Measurements from ENCODE around the gene RPL13.
A peak's percentile ranks its signal among the peaks of the same experiment; 100 is the strongest.

RPL13 gene

GRCh38 chr16:89541792-89542191 is 18.7 kb upstream of the RPL13 start:
- H3K4me3 ChIP-seq (ENCODE audit: low read length) = no peak overlapping the region
- DNase-seq (ENCODE audit: low read depth, low spot score) = no peak

GRCh38 chr16:89544113-89544512 is 16.4 kb upstream of the RPL13 start:
- no peak overlapping the region for H3K4me3 ChIP-seq (ENCODE audit: low read length)

DNA sequence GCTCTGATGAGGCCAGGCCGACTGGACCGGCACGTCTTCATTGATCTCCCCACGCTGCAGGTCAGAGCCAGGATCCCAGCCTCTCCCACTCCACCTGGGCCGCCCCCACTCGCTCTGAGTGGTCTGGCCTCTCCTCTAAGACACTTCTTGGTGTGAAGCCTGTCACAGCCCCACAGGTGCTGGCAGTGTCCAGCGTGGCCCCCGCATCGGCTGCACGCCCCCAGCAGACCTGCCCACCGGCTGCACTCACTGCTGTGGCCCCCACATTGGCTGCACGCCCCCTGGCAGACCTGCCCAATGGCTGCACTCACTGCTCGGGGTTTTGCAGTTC is 15.8 kb upstream of the RPL13 start:
- no peak overlapping the region for H3K4me3 ChIP-seq (ENCODE audit: low read length)
- DNase-seq (ENCODE audit: low read depth, low spot score) = no peak

More at GRCh38 chr16:89544113-89544512, 16.4 kb upstream of the RPL13 start:
- DNase-seq (ENCODE audit: low read depth, low spot score) = no peak

DNA sequence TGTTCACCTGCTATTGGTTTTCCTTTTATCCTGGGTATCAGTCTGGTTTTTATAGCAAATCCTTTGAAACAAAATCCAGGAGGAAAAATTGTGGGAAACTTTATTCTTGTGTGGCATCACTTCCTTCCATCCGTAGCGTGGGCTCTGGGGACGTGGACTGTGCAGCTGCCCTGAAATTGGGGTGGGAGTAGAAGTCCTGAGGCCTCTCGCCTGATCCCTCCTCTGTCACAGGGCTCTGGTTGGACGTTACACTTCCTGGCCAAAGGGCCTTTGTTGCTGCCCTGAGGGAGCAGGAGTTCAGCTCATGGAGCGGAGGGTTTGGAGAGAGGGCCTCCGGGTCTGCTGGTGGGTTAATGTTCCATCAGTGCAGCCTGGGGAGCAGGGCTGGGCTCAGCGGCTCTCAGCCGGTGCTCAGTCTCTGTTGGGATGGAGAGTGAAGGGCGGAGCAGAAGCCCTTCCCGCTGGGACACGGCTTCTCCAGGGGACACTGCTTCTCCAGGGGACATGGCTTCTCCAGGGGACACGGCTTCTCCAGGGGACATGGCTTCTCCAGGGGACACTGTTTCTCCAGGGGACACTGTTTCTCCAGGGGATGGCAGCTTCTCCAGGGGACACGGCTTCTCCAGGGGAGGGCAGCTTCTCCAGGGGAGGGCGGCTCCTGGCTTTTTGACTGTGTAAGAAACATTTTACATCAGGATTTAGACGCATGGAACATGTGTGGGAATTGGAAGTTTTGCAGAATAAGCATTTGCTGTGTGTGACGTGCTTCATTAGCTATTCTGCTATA is 15.2 kb upstream of the RPL13 start:
- no peak overlapping the region for H3K4me3 ChIP-seq (ENCODE audit: low read length)
- DNase-seq (ENCODE audit: low read depth, low spot score) = no peak

DNA sequence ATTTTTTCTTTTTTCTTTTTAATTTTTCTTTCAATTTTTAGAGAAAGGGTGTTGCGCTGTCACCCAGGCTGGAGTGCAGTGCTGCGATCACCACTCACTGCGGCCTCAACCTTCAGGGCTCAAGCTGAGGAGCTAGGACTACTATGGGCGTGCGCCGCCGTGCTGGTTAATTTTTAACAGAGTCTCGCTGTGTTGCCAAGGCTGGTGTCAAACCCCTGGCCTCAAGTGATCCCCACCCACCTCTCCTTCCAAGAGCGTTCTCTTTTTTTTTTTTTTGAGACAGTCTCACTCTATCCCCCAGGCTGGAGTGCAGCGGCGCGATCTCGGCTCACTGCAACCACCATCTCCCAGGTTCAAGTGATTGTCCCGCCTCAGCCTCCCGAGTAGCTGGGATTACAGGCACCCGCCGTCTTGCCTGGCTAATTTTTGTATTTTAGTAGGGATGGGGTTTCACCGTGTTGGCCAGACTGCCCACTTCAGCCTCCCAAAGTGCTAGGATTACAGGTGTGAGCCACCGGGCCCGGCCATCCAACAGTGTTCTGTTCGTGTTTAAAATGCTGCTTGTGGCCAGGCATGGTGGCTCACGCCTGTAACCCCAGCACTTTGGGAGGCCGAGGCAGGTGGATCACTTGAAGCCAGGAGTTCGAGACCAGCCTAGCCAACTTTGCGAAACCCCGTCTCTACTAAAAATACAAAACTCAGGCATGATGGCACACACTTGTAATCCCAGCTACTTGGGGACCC is 14.5 kb upstream of the RPL13 start:
- no peak overlapping the region for H3K4me3 ChIP-seq (ENCODE audit: low read length)
- no peak for DNase-seq (ENCODE audit: low read depth, low spot score)

DNA sequence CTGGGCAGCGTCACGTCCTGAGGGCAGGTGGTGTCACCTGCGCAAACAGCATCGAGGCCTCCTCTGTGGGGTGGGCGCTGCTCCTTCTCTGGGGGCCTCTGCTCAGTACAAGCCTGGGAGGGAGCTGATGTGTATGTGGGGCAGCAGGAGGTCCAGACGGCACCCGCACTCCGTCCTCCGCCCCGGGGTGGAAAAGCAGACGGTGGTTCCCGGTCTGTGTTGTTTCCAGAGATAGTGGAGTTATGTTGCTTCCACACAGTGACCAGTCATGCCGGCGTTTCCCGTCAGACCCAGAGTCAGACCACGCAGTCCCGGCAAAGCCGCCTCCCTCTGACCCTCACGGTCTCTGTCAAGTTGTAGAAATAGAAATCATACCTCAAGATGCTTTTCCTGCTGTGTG is 13.7 kb upstream of the RPL13 start:
- DNase-seq (ENCODE audit: low read depth, low spot score) = no peak
- H3K4me3 ChIP-seq (ENCODE audit: low read length) = no peak overlapping the region

DNA sequence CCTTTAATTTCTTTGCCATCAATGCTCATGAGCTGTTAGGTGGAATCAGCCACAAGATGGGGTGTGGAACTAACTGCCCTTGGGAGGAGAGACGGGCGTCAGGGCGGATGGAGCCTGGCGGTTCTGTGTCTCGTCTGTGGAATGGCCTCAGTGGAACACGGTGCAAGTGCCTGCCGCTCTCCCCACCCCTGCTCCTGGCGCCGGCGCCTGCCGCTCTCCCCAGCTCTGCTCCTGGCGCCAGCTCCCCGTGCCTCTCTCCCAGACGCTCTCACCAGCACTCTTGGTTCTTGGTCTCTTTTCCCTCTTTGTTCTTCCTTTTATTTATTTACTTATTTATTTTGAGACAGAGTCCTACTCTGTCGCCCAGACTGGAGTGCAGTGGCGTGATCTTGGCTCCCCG is 13.2 kb upstream of the RPL13 start:
- no peak overlapping the region for H3K4me3 ChIP-seq (ENCODE audit: low read length)
- no peak for DNase-seq (ENCODE audit: low read depth, low spot score)

- DNase-seq (ENCODE audit: low read depth, low spot score) = no peak
- H3K4me3 ChIP-seq (ENCODE audit: low read length) = no peak overlapping the region
Observed at GRCh38 chr16:89547860-89548259, 12.6 kb upstream of the RPL13 start.

DNA sequence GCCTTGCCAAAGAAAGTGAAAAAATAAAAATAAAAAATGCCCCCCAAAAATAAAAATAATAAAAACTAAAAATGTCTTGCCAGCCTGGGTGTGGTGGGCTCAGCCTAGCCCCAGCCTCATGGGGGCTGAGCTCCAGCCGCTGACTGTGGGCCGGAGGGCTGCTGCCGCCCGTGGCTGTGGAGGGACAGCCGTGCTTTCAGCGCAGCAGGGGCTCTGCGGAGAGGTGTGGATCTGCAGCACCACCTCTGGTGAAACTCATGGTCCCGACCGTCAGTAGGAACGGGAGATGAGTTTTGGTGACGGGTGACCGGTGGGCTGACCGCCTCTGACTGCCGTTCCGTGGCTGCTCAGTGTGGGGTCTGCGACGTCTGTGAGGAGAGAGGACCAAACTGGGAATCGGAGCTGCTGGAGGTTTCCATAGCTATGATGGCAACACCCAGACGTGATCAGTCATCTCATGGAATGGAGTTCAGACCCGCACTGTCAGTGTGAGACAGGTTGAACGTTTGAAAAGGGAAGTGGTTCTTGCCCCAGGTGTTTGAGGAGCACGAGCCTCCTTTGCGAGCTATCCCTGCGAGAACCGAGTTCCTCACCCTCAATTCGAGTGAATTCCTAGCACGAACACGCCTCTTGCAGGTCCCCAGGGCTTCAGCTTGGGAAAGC is 12.0 kb upstream of the RPL13 start:
- H3K4me3 ChIP-seq (ENCODE audit: low read length) = no peak overlapping the region
- no peak for DNase-seq (ENCODE audit: low read depth, low spot score)

DNA sequence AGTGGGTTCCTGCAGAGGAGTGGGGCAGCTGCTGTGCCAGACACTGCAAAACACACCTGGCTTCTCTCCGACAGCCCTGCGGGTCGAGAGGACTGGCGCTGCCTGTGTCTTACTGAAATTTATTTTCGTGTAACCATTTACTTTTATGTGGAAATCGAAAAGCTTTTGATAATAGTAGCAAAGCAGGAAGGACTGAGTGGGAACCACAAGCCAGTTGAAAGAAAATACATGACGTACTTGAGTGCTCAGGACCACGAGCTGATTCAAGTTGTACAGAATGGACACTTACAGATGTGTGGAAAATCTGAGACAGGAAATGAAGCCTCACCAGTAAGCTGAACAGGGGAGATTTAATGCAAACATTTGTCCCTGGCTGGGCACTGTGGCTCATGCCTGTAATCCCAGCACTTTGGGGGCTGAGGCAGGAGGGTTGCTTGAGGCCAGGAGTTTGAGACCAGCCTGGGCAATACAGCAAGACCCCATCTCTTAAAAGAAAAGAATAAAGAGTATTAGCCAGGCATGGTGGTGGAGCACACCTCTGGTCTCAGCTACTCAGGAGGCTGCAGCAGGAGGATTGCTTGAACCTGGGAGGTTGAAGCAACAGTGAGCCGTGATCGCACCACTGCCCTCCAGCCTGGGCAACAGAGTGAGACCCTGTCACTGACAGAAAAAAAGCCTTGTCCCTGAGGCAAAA is 11.3 kb upstream of the RPL13 start:
- H3K4me3 ChIP-seq (ENCODE audit: low read length) = no peak overlapping the region
- peak; percentile 85 for DNase-seq (ENCODE audit: low read depth, low spot score)

DNA sequence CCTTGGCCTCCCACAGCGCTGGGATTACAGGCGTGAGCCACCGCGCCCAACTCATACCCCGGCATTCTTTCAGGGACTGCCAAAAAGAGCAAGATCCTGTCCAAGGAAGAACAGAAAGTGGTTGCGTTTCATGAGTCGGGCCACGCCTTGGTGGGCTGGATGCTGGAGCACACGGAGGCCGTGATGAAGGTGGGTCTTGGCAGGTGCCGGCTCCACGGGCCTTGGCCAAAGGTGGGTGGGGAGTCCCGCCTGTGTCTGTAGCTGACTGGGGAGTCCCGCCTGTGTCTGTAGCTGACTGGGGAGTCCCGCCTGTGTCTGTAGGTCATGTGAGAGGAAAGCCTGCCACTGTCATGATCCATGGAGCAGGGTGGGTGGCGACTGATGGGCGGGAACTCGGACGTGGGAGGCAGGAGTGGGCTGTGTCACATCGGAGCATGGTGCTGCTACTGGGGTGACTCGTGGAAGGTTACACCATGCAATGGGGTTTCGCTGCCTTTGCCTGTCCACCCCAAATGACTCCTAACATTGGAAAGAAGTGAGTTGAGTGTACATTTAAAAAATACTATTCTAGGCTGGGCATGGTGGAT is 10.0 kb upstream of the RPL13 start:
- DNase-seq (ENCODE audit: low read depth, low spot score) = no peak
- no peak overlapping the region for H3K4me3 ChIP-seq (ENCODE audit: low read length)

DNA sequence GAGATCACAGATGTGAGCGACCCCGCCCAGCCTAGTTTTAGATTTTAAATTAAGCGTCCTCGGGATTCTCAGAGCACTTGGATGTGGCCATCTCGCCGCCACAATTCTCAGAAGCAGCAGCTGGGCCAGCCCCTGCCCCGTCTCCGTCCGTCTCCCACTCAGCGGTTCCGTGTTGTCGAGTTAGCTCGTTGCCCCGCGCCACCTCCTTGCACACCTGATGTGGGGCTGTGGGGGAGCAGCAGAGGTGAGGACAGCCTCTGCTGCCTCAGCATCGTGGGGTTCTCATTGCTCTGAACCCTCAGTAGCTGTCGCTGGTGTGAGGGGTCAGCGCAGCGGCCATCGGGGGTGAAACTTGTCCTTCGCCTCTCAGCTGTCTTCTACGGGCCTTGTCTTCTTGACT is 8.2 kb upstream of the RPL13 start:
- no peak for DNase-seq (ENCODE audit: low read depth, low spot score)
- H3K4me3 ChIP-seq (ENCODE audit: low read length) = no peak overlapping the region

GRCh38 chr16:89552913-89553312 is 7.6 kb upstream of the RPL13 start:
- no peak overlapping the region for H3K4me3 ChIP-seq (ENCODE audit: low read length)
- DNase-seq (ENCODE audit: low read depth, low spot score) = no peak

DNA sequence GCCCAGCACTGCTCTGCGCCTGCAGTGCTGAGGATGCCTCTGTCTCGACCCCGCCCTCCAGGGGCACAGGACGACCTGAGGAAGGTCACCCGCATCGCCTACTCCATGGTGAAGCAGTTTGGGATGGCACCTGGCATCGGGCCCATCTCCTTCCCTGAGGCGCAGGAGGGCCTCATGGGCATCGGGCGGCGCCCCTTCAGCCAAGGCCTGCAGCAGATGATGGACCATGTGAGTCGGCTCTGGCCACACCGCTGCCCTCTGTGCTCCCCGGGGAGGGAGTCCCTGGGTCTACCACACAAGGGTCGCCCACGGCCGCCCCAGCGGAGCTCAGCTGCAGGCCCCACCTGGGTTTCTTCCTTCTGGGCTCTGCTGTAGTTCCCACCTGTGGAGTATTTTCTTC is 6.7 kb upstream of the RPL13 start:
- DNase-seq (ENCODE audit: low read depth, low spot score) = no peak
- no peak overlapping the region for H3K4me3 ChIP-seq (ENCODE audit: low read length)

DNA sequence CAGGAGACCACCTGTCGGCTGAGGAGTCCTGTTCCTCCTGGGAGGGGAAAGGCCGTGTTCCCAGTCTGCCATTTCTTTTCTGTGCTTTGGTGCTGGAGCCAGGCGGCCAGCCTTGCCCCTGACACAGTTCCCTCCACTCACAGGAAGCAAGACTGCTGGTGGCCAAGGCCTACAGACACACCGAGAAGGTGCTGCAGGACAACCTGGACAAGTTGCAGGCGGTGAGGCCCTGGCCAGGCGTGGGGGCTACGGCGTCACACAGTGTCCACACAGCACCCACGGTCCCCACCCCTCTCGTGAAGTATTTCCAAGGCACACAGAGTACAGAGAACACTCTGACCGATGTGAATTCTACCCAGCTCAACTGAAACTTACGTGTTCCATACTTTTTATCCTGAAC is 6.1 kb upstream of the RPL13 start:
- H3K4me3 ChIP-seq (ENCODE audit: low read length) = no peak overlapping the region

GRCh38 chr16:89555265-89555664 is 5.2 kb upstream of the RPL13 start:
- DNase-seq (ENCODE audit: low read depth, low spot score) = no peak

More for the DNA sequence above, 6.1 kb upstream of the RPL13 start:
- no peak for DNase-seq (ENCODE audit: low read depth, low spot score)

DNA sequence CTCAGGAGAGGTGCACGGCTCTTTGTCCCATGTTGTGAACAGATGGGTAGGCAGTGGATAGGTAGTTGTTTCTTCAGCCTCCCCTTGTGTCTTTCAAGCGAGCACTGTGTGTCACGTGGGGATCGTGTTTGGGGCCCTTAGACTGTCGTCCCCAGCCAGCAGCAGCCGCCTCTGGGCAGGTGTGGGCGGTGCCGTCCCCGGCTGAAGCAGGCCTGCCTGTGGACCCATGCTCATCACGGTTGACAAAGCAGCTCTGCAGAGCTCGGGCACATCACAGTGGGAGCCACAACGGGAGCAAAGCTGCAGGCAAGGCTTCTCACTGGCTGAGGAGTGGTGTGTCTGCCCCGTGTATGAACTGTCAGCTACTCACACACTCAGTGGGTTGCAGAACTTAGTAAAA is 4.7 kb upstream of the RPL13 start:
- H3K4me3 ChIP-seq (ENCODE audit: low read length) = no peak overlapping the region
- DNase-seq (ENCODE audit: low read depth, low spot score) = no peak

More at GRCh38 chr16:89555265-89555664, 5.2 kb upstream of the RPL13 start:
- H3K4me3 ChIP-seq (ENCODE audit: low read length) = no peak overlapping the region

DNA sequence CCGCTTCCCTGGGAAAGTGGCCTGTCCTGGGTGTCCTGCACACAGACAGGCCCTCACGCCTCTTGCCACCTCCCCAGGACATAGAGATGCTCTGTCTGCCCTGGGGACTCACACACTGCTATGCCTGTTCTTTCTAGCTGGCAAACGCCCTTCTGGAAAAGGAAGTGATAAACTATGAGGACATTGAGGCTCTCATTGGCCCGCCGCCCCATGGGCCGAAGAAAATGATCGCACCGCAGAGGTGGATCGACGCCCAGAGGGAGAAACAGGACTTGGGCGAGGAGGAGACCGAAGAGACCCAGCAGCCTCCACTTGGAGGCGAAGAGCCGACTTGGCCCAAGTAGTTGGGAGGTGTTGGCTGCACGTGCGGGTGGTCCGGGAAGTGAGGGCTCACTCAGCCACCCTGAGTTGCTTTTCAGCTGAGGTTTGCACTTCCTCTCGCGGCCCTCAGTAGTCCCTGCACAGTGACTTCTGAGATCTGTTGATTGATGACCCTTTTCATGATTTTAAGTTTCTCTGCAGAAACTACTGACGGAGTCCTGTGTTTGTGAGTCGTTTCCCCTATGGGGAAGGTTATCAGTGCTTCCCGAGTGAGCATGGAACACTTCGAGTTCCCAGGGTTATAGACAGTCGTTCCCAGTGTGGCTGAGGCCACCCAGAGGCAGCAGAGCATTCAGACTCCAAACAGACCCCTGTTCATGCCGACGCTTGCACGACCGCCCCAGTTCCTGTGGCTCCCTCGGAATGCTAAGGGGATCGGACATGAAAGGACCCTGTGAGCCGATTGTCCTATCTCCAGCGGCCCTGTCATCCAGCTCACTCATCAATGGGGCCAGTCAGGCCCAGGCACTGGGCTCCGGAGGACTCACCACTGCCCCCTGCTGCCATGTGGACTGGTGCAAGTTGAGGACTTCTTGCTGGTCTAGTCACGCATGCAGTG is 3.5 kb upstream of the RPL13 start:
- DNase-seq (ENCODE audit: low read depth, low spot score) = peak; percentile 64
- no peak overlapping the region for H3K4me3 ChIP-seq (ENCODE audit: low read length)
